Neural cell (in vitro differentiated cells): ENCODE results near the gene SH3PXD2A. TPM values are rescaled to one million over a fixed set of nuclear protein-coding genes. Genes with fewer than 3 reads are reported as not detected.

Experiments
- H2AFZ ChIP-seq: fragments of 200-600, 300-800 bp; sonication (generic), shearing (Covaris generic); 2 replicates; pipeline ENCODE4 v1.6.0; 2014; ENCODE audit warnings: low read depth, mild to moderate bottlenecking, antibody characterized with exemption, low read length, moderate library complexity
- H3F3A ChIP-seq: fragments of 200-600 bp; shearing (Covaris generic); 2 replicates; pipeline ENCODE4 v1.6.1; 2016; ENCODE audit warnings: mild to moderate bottlenecking, moderate library complexity, mixed read lengths, antibody characterized with exemption, low read length; ENCODE audit not compliant: insufficient read depth, poor library complexity, severe bottlenecking
- H3K27ac ChIP-seq: fragments of 200-600, 300-800 bp; sonication (generic), shearing (Covaris generic); 2 replicates; pipeline ENCODE4 v1.5.1; 2014; ENCODE audit warnings: mild to moderate bottlenecking, low read length, moderate library complexity
- H3K27me3 ChIP-seq: fragments of 300-800, 200-600 bp; sonication (generic), shearing (Covaris generic); 2 replicates; pipeline ENCODE4 v1.6.0; 2014; ENCODE audit warnings: mild to moderate bottlenecking, low read depth, low read length, moderate library complexity; ENCODE audit not compliant: insufficient read depth
- H3K36me3 ChIP-seq: fragments of 300-800, 200-600 bp; sonication (generic), shearing (Covaris generic); 2 replicates; pipeline ENCODE4 v1.5.1; 2014; ENCODE audit warnings: mild to moderate bottlenecking, antibody characterized with exemption, low read length, moderate library complexity; ENCODE audit not compliant: insufficient read depth
- H3K4me2 ChIP-seq: fragments of 300-800, 200-600 bp; sonication (generic), shearing (Covaris generic); 2 replicates; pipeline ENCODE4 v1.6.0; 2014; ENCODE audit warnings: mild to moderate bottlenecking, low read length
- H3K4me3 ChIP-seq: fragments of 300-800, 200-600 bp; sonication (generic), shearing (Covaris generic); 2 replicates; pipeline ENCODE4 v1.5.1; 2014; ENCODE audit warnings: mild to moderate bottlenecking, low read length, moderate library complexity
- H3K79me2 ChIP-seq: fragments of 200-600 bp; shearing (Covaris generic); replicated peaks from 2 replicates; pipeline ENCODE4 v1.6.0; 2014; ENCODE audit warnings: mild to moderate bottlenecking, low read length, moderate library complexity; ENCODE audit not compliant: insufficient read depth
- H3K9ac ChIP-seq: fragments of 300-800, 200-600 bp; sonication (generic), shearing (Covaris generic); 2 replicates; pipeline ENCODE4 v1.6.1; 2016; ENCODE audit warnings: mild to moderate bottlenecking, low read length, mixed read lengths
- H3K9me2 ChIP-seq: fragments of 200-600 bp; shearing (Covaris generic); 2 replicates; pipeline ENCODE4 v1.6.1; 2016; ENCODE audit warnings: mild to moderate bottlenecking, low read length, mixed read lengths; ENCODE audit not compliant: insufficient read depth
- H3K9me3 ChIP-seq: fragments of 200-600, 300-800 bp; sonication (generic), shearing (Covaris generic); 2 replicates; pipeline ENCODE4 v1.6.1; 2016; ENCODE audit warnings: mild to moderate bottlenecking, mixed run types, low read length, moderate library complexity, mixed read lengths
- H4K20me1 ChIP-seq: fragments of 200-600 bp; shearing (Covaris generic); 2 replicates; pipeline ENCODE4 v1.6.1; 2016; ENCODE audit warnings: mild to moderate bottlenecking, mixed run types; ENCODE audit not compliant: insufficient read depth
- EP300 ChIP-seq: fragments of 450-650 bp; conservative IDR thresholded peaks from 2 replicates; pipeline ENCODE4 v1.6.1; 2014; ENCODE audit warnings: antibody characterized with exemption, mild to moderate bottlenecking, moderate library complexity; ENCODE audit not compliant: poor library complexity, severe bottlenecking
- EZH2 ChIP-seq: fragments of 200-600, 300-800 bp; shearing (Covaris generic), sonication (generic); IDR thresholded peaks from 2 replicates; pipeline ENCODE4 v1.6.1; 2014; ENCODE audit warnings: antibody characterized with exemption, low read length, borderline replicate concordance, mild to moderate bottlenecking; ENCODE audit not compliant: insufficient read depth, poor library complexity, severe bottlenecking
- MXI1 ChIP-seq: fragments of 450-650 bp; conservative IDR thresholded peaks from 2 replicates; pipeline ENCODE4 v1.6.1; 2014; ENCODE audit warnings: antibody characterized with exemption, mild to moderate bottlenecking; ENCODE audit not compliant: poor library complexity, severe bottlenecking
- POLR2AphosphoS5 ChIP-seq: IDR thresholded peaks from 2 replicates; pipeline ENCODE4 v1.6.1; 2012
- RAD21 ChIP-seq: fragments of 450-650 bp; conservative IDR thresholded peaks from 2 replicates; pipeline ENCODE4 v1.6.1; 2014; ENCODE audit warnings: antibody characterized with exemption, mild to moderate bottlenecking, moderate library complexity
- SMC3 ChIP-seq: fragments of 450-650 bp; conservative IDR thresholded peaks from 2 replicates; pipeline ENCODE4 v1.6.1; 2014; ENCODE audit warnings: antibody characterized with exemption, mild to moderate bottlenecking, moderate library complexity; ENCODE audit not compliant: poor library complexity
- TAF1 ChIP-seq: IDR thresholded peaks from 2 replicates; pipeline ENCODE4 v1.6.1; 2012; ENCODE audit warnings: low read depth
- polyA plus RNA-seq: library from polyadenylated mRNA; depleted of rRNA; stranded (reverse); fragments of >200 nt; gene quantifications from 2 replicates; pipeline ENCODE4 v1.2.3, GENCODE V29; 2014
- TF ChIP-seq, protein P1 (sequence below): fragments of 450-650 bp; IDR thresholded peaks from 2 replicates; pipeline ENCODE4 v1.5.1; 2014; ENCODE audit warnings: antibody characterized with exemption, mild to moderate bottlenecking, moderate library complexity; ENCODE audit not compliant: poor library complexity, severe bottlenecking
- TF ChIP-seq, protein P2 (sequence below): IDR thresholded peaks from 2 replicates; pipeline ENCODE4 v1.6.1; 2012; ENCODE audit warnings: borderline replicate concordance

SH3PXD2A gene
- polyA plus RNA-seq, 1 donor from 2014 or later, result 5.2 TPM

DNA sequence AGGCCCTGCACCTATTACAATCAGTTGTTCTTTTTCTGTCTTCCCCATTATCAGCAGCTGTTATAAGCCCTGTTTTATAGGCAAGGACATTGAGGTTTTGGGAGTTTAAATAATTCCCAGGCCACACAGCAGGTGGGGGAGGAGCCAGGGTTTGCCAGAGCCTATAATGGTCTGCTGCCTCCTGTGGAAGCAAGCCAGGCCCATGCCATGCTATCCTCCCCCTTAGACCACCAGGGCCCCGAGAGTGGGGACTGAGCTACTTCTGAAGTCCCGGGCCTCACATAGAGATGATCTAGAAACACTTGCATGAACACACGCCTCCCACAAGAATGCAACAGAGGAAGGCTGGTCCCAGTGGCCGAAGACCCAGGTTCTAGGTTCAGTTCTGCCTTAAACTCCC, 141.7 kb downstream of the SH3PXD2A start:
- no peaks in the 10 kb centered on the region for H3K27me3 ChIP-seq
- H4K20me1 ChIP-seq, result no peaks in the 10 kb centered on the region
- no peaks in the 10 kb centered on the region for H3K9me3 ChIP-seq
- H3K4me3 ChIP-seq, result no peak overlapping the region
- H3F3A ChIP-seq, result no peaks in the 10 kb centered on the region
- TF ChIP-seq, protein P1, sequence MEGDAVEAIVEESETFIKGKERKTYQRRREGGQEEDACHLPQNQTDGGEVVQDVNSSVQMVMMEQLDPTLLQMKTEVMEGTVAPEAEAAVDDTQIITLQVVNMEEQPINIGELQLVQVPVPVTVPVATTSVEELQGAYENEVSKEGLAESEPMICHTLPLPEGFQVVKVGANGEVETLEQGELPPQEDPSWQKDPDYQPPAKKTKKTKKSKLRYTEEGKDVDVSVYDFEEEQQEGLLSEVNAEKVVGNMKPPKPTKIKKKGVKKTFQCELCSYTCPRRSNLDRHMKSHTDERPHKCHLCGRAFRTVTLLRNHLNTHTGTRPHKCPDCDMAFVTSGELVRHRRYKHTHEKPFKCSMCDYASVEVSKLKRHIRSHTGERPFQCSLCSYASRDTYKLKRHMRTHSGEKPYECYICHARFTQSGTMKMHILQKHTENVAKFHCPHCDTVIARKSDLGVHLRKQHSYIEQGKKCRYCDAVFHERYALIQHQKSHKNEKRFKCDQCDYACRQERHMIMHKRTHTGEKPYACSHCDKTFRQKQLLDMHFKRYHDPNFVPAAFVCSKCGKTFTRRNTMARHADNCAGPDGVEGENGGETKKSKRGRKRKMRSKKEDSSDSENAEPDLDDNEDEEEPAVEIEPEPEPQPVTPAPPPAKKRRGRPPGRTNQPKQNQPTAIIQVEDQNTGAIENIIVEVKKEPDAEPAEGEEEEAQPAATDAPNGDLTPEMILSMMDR, result no peak
- TF ChIP-seq EP300 (no peak), EZH2 (no peak), POLR2AphosphoS5 (no peak), MXI1 (no peak), TAF1 (no peak), RAD21 (no peak), SMC3 (no peak)
- TF ChIP-seq, protein P2, sequence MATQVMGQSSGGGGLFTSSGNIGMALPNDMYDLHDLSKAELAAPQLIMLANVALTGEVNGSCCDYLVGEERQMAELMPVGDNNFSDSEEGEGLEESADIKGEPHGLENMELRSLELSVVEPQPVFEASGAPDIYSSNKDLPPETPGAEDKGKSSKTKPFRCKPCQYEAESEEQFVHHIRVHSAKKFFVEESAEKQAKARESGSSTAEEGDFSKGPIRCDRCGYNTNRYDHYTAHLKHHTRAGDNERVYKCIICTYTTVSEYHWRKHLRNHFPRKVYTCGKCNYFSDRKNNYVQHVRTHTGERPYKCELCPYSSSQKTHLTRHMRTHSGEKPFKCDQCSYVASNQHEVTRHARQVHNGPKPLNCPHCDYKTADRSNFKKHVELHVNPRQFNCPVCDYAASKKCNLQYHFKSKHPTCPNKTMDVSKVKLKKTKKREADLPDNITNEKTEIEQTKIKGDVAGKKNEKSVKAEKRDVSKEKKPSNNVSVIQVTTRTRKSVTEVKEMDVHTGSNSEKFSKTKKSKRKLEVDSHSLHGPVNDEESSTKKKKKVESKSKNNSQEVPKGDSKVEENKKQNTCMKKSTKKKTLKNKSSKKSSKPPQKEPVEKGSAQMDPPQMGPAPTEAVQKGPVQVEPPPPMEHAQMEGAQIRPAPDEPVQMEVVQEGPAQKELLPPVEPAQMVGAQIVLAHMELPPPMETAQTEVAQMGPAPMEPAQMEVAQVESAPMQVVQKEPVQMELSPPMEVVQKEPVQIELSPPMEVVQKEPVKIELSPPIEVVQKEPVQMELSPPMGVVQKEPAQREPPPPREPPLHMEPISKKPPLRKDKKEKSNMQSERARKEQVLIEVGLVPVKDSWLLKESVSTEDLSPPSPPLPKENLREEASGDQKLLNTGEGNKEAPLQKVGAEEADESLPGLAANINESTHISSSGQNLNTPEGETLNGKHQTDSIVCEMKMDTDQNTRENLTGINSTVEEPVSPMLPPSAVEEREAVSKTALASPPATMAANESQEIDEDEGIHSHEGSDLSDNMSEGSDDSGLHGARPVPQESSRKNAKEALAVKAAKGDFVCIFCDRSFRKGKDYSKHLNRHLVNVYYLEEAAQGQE, result no peak
- H3K79me2 ChIP-seq, result no peaks in the 10 kb centered on the region
- no peak overlapping the region for H2AFZ ChIP-seq
- H3K9ac ChIP-seq, result no peak overlapping the region
- H3K4me2 ChIP-seq, result no peak overlapping the region
- no peaks in the 10 kb centered on the region for H3K36me3 ChIP-seq
- no peak overlapping the region for H3K27ac ChIP-seq
- no peaks in the 10 kb centered on the region for H3K9me2 ChIP-seq

DNA sequence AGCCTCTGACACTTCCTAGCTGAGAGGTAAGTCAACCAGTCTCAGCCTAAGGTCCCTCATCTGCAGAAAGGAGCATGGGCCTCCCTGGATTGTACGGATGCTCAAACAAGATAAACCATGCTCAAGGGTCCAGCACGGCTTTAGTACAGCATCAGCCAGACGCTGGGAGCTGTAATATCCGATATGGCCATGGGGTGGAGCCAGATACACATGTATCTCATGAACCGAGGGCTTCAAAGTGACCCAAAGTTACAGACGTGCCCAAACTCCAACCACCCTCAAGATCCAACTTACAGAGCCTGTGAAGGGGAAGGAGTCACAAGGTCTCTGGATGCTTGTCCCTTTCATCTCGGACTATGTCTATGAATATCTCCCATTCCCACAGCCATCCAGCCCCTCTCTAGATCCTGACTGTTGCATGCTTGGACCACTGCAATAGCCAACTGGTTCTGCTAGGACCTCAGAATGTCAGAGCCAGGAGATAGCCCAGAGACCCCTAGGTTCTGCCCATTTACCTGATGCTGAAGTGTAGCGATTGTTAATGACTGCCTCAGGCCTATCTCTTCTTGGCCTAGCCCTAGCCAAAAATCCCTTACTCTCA, 142.4 kb downstream of the SH3PXD2A start:
- no peak overlapping the region for H3K9ac ChIP-seq
- no peak overlapping the region for H3K4me2 ChIP-seq
- H2AFZ ChIP-seq, result no peak overlapping the region
- TF ChIP-seq, protein P2, result no peak
- TF ChIP-seq MXI1 (no peak), TAF1 (no peak), POLR2AphosphoS5 (no peak), EZH2 (no peak), SMC3 (peak; percentile 96), EP300 (no peak), RAD21 (peak; percentile 97)
- TF ChIP-seq, protein P1, result peak; percentile 94
- H3K9me2 ChIP-seq, result no peaks in the 10 kb centered on the region
- H3K79me2 ChIP-seq, result no peaks in the 10 kb centered on the region
- no peaks in the 10 kb centered on the region for H3K36me3 ChIP-seq
- no peaks in the 10 kb centered on the region for H3F3A ChIP-seq
- no peak overlapping the region for H3K4me3 ChIP-seq
- no peaks in the 10 kb centered on the region for H4K20me1 ChIP-seq
- H3K27ac ChIP-seq, result no peak overlapping the region
- H3K9me3 ChIP-seq, result no peaks in the 10 kb centered on the region
- H3K27me3 ChIP-seq, result no peaks in the 10 kb centered on the region
